Parathyroid adenoma (tissue), 2 donors: ENCODE results near the gene CBX3.
A peak's percentile ranks its signal among the peaks of the same experiment; 100 is the strongest.

Experiments used
- H2AFZ ChIP-seq: fragments of 300-600 bp; sonication (generic); one replicate; pipeline ENCODE4 v1.7.0; 2017; ENCODE audit warnings: antibody characterized with exemption, mild to moderate bottlenecking
- H3K27ac ChIP-seq: fragments of 300-600 bp; sonication (generic); one replicate; pipeline ENCODE4 v1.7.0; 2017
- H3K27me3 ChIP-seq: fragments of 300-600 bp; sonication (generic); one replicate; pipeline ENCODE4 v1.7.0; 2017; ENCODE audit warnings: low read length; ENCODE audit not compliant: control insufficient read depth, insufficient read depth
- H3K36me3 ChIP-seq: fragments of 300-600 bp; sonication (generic); one replicate; pipeline ENCODE4 v1.7.0; 2017; ENCODE audit warnings: low read length; ENCODE audit not compliant: control insufficient read depth, insufficient read depth
- H3K4me1 ChIP-seq: fragments of 300-600 bp; sonication (generic); one replicate; pipeline ENCODE4 v1.7.0; 2017; ENCODE audit warnings: control low read depth
- H3K4me2 ChIP-seq: fragments of 300-600 bp; sonication (generic); one replicate; pipeline ENCODE4 v1.7.0; 2017; ENCODE audit warnings: low read length
- H3K4me3 ChIP-seq: fragments of 300-600 bp; sonication (generic); one replicate; pipeline ENCODE4 v1.7.0; 2017; ENCODE audit warnings: low read depth, low read length
- H3K79me2 ChIP-seq: fragments of 300-600 bp; sonication (generic); one replicate; pipeline ENCODE4 v1.7.0; 2017; ENCODE audit warnings: control low read depth
- H3K9ac ChIP-seq: fragments of 300-600 bp; sonication (generic); one replicate; pipeline ENCODE4 v1.7.0; 2017; ENCODE audit warnings: mild to moderate bottlenecking
- H3K9me3 ChIP-seq: fragments of 300-600 bp; sonication (generic); one replicate; pipeline ENCODE4 v1.7.0; 2017; ENCODE audit warnings: low read length; ENCODE audit not compliant: control insufficient read depth
- CTCF ChIP-seq: fragments of 300-600 bp; sonication (generic); IDR thresholded peaks from one replicate; pipeline ENCODE4 v1.7.0; 2017; ENCODE audit warnings: antibody characterized with exemption, mild to moderate bottlenecking
- donor health status: primary hyperparathyroidism.

Gene CBX3

GRCh38 chr7:26195182-26195581 is 6.4 kb upstream of the CBX3 start:
- Histone ChIP-seq H2AFZ (no peak overlapping the region), H3K4me3 (no peak overlapping the region), H3K4me1 (peaks cover 41% of the 10 kb centered on the region), H3K36me3 (peaks cover 5% of the 10 kb centered on the region), H3K9ac (no peak overlapping the region), H3K79me2 (peaks cover 52% of the 10 kb centered on the region), H3K4me2 (no peak overlapping the region), H3K27ac (no peak overlapping the region), H3K27me3 (no peaks in the 10 kb centered on the region), H3K9me3 (no peaks in the 10 kb centered on the region)
- no peak for TF ChIP-seq CTCF

GRCh38 chr7:26195867-26196657 is 5.5 kb upstream of the CBX3 start:
- Histone ChIP-seq H3K36me3 (peaks cover 5% of the 10 kb centered on the region), H3K4me2 (no peak overlapping the region), H3K9ac (no peak overlapping the region), H3K79me2 (peaks cover 55% of the 10 kb centered on the region), H3K4me1 (peaks cover 36% of the 10 kb centered on the region), H3K4me3 (no peak overlapping the region), H2AFZ (no peak overlapping the region), H3K27ac (no peak overlapping the region), H3K27me3 (no peaks in the 10 kb centered on the region), H3K9me3 (no peaks in the 10 kb centered on the region)
- TF ChIP-seq CTCF, result no peak

GRCh38 chr7:26197153-26198115 is 4.1 kb upstream of the CBX3 start:
- Histone ChIP-seq H3K79me2 (peaks cover 55% of the 10 kb centered on the region), H3K4me1 (peaks cover 30% of the 10 kb centered on the region), H3K9ac (no peak overlapping the region), H3K4me2 (peak overlapping the region; percentile 83), H3K9me3 (no peaks in the 10 kb centered on the region), H3K4me3 (peak overlapping the region; percentile 100), H3K27me3 (no peaks in the 10 kb centered on the region), H3K27ac (no peak overlapping the region), H3K36me3 (peaks cover 5% of the 10 kb centered on the region), H2AFZ (no peak overlapping the region)
- TF ChIP-seq CTCF, result no peak

- H3K27ac ChIP-seq, result peak overlapping the region; percentile 100
- H3K9me3 ChIP-seq, result no peaks in the 10 kb centered on the region
- no peaks in the 10 kb centered on the region for H3K36me3 ChIP-seq
- no peak overlapping the region for H3K9ac ChIP-seq
- H3K4me1 ChIP-seq, result peaks cover 28% of the 10 kb centered on the region
- peak overlapping the region; percentile 83 for H3K4me2 ChIP-seq
- no peaks in the 10 kb centered on the region for H3K27me3 ChIP-seq
- no peak overlapping the region for H2AFZ ChIP-seq
- peaks cover 55% of the 10 kb centered on the region for H3K79me2 ChIP-seq
- peak overlapping the region; percentile 100 for H3K4me3 ChIP-seq
- peak; percentile 87 for TF ChIP-seq CTCF
These were observed 3.3 kb upstream of the CBX3 start for GRCh38 chr7:26198133-26198780.
